OCI-LY7 (cell line): ENCODE measurements around the gene ZNF625. TPM values are rescaled to one million over a fixed set of nuclear protein-coding genes. Genes with fewer than 3 reads are reported as not detected.

ENCODE experiments used
- BruUV-seq: library from RNA; stranded (reverse); fragments of 400-500 nt; replicated peaks from 2 replicates; lab custom pipeline; 2021; lab: Mats Ljungman, UMichigan
- CTCF ChIA-PET: fragments of 300-600 bp; sonication (Branson Sonifier 250); formaldehyde crosslinking; loops from one replicate; lab custom pipeline; 2022; ENCODE audit warnings: antibody characterized with exemption; ENCODE audit not compliant: unreplicated experiment; lab: Charles Lee
- POLR2A ChIA-PET: fragments of 300-600 bp; sonication (Branson Sonifier 250); formaldehyde crosslinking; loops from one replicate; lab custom pipeline; 2022; ENCODE audit warnings: antibody characterized with exemption; lab: Charles Lee
- DNase-seq: peaks from one replicate; pipeline ENCODE4 v3.0.0-alpha.2; 2015; ENCODE audit warnings: low spot score
- H2AFZ ChIP-seq: fragments of 200-600 bp; sonication (generic), shearing (Covaris generic); 2 replicates; pipeline ENCODE4 v1.6.1; 2014; ENCODE audit warnings: mild to moderate bottlenecking, antibody characterized with exemption, low read length, moderate library complexity
- H3K27ac ChIP-seq: fragments of 200-600 bp; sonication (generic); 2 replicates; pipeline ENCODE4 v1.5.1; 2014; ENCODE audit warnings: mixed run types, low read depth, mild to moderate bottlenecking, moderate library complexity, low read length, inconsistent platforms; ENCODE audit not compliant: poor library complexity, severe bottlenecking
- H3K36me3 ChIP-seq: fragments of 200-600 bp; sonication (generic); 2 replicates; pipeline ENCODE4 v1.6.1; 2014; ENCODE audit warnings: mild to moderate bottlenecking, antibody characterized with exemption, low read length, moderate library complexity, mixed read lengths; ENCODE audit not compliant: insufficient read depth
- H3K4me1 ChIP-seq: fragments of 200-600 bp; sonication (generic); 2 replicates; pipeline ENCODE4 v1.5.1; 2014; ENCODE audit warnings: mild to moderate bottlenecking, low read length; ENCODE audit not compliant: insufficient read depth, poor library complexity, severe bottlenecking
- H3K4me2 ChIP-seq: fragments of 200-600 bp; sonication (generic); 2 replicates; pipeline ENCODE4 v1.6.1; 2014; ENCODE audit warnings: mild to moderate bottlenecking, low read length
- H3K4me3 ChIP-seq: fragments of 200-600 bp; sonication (generic); 2 replicates; pipeline ENCODE4 v1.5.1; 2014; ENCODE audit warnings: mild to moderate bottlenecking, low read depth, low read length; ENCODE audit not compliant: poor library complexity, severe bottlenecking
- H3K79me2 ChIP-seq: fragments of 200-600 bp; sonication (generic); 2 replicates; pipeline ENCODE4 v1.6.1; 2016; ENCODE audit warnings: low read depth, mild to moderate bottlenecking, low read length, moderate library complexity, mixed read lengths; ENCODE audit not compliant: insufficient read depth
- H3K9me2 ChIP-seq: fragments of 200-600 bp; sonication (generic); 2 replicates; pipeline ENCODE4 v1.6.1; 2016; ENCODE audit warnings: mild to moderate bottlenecking, low read length, mixed read lengths; ENCODE audit not compliant: insufficient read depth
- H3K9me3 ChIP-seq: fragments of 200-600 bp; sonication (generic); 2 replicates; pipeline ENCODE4 v1.6.1; 2014; ENCODE audit warnings: mild to moderate bottlenecking, mixed run types, low read length, mixed read lengths
- H4K20me1 ChIP-seq: fragments of 200-600 bp; sonication (generic); 2 replicates; pipeline ENCODE4 v1.6.1; 2014; ENCODE audit warnings: mild to moderate bottlenecking, antibody characterized with exemption, low read length, moderate library complexity, mixed read lengths; ENCODE audit not compliant: insufficient read depth
- EZH2phosphoT487 ChIP-seq: fragments of 200-600 bp; sonication (generic); IDR thresholded peaks from 2 replicates; pipeline ENCODE4 v1.6.1; 2018; ENCODE audit warnings: low read depth, borderline replicate concordance, mild to moderate bottlenecking, mixed run types, antibody characterized with exemption, low read length, moderate library complexity, mixed read lengths
- intact Hi-C: fragments of 100-400 bp; cut with micrococcal nuclease; formaldehyde crosslinking; loops from one replicate; pipeline ENCODE4 v1.10.0; 2022; ENCODE audit not compliant: unreplicated experiment
- total RNA-seq, 2 experiments: library from RNA; depleted of rRNA in 1 of 2; stranded (reverse); fragments of >200 nt in 1 of 2; shearing (Covaris generic) in 1 of 2; gene quantifications; 2 replicates each; pipeline ENCODE4 v1.2.3, GENCODE V29; 2014 to 2022
- TF ChIP-seq, protein P1 (sequence below): fragments of 200-600 bp; sonication (generic); conservative IDR thresholded peaks from 2 replicates; pipeline ENCODE4 v1.5.1; 2014; ENCODE audit warnings: mild to moderate bottlenecking, antibody characterized with exemption, low read length, moderate library complexity, mixed read lengths

Gene ZNF625
- total RNA-seq, 2 experiments from 2014 or later = 7.8 to 9.2 TPM

GRCh38 chr19:12140545-12141404 lies 15.8 kb downstream of the ZNF625 start:
- Histone ChIP-seq H3K36me3 (peaks cover 16% of the 10 kb centered on the region), H4K20me1 (no peaks in the 10 kb centered on the region), H3K4me1 (peaks cover 26% of the 10 kb centered on the region), H3K4me3 (peak overlapping the region; percentile 89), H3K79me2 (peaks cover 11% of the 10 kb centered on the region; the same call in 1 of the 2 replicates), H3K27ac (peak overlapping the region; percentile 14), H3K4me2 (peak overlapping the region; percentile 96), H3K9me3 (no peaks in the 10 kb centered on the region), H2AFZ (peak overlapping the region; percentile 68; the same call in 1 of the 2 replicates), H3K9me2 (no peaks in the 10 kb centered on the region)
- POLR2A ChIA-PET = interaction anchor here (0.7 to 1.8 kb wide), 4 partner anchors 73 to 301 kb away, joined by 3 to 9 read pairs (median 4); no protein-coding TSS in a partner anchor
- CTCF ChIA-PET = interaction anchor here (0.6 to 1.7 kb wide), 5 partner anchors 16 to 343 kb away, joined by 3 to 8 read pairs (median 4); partner anchors contain the start of gene ZNF491
- no TSS peak for BruUV-seq
- peak; percentile 87 for DNase-seq
- intact Hi-C loops = loop anchor here (1.0 to 2.0 kb wide), 7 partner anchors 81 to 344 kb away; partner anchors contain the start of gene ZNF700
- no peak for TF ChIP-seq EZH2phosphoT487
- TF ChIP-seq, protein P1, sequence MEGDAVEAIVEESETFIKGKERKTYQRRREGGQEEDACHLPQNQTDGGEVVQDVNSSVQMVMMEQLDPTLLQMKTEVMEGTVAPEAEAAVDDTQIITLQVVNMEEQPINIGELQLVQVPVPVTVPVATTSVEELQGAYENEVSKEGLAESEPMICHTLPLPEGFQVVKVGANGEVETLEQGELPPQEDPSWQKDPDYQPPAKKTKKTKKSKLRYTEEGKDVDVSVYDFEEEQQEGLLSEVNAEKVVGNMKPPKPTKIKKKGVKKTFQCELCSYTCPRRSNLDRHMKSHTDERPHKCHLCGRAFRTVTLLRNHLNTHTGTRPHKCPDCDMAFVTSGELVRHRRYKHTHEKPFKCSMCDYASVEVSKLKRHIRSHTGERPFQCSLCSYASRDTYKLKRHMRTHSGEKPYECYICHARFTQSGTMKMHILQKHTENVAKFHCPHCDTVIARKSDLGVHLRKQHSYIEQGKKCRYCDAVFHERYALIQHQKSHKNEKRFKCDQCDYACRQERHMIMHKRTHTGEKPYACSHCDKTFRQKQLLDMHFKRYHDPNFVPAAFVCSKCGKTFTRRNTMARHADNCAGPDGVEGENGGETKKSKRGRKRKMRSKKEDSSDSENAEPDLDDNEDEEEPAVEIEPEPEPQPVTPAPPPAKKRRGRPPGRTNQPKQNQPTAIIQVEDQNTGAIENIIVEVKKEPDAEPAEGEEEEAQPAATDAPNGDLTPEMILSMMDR = peak; percentile 93

DNA sequence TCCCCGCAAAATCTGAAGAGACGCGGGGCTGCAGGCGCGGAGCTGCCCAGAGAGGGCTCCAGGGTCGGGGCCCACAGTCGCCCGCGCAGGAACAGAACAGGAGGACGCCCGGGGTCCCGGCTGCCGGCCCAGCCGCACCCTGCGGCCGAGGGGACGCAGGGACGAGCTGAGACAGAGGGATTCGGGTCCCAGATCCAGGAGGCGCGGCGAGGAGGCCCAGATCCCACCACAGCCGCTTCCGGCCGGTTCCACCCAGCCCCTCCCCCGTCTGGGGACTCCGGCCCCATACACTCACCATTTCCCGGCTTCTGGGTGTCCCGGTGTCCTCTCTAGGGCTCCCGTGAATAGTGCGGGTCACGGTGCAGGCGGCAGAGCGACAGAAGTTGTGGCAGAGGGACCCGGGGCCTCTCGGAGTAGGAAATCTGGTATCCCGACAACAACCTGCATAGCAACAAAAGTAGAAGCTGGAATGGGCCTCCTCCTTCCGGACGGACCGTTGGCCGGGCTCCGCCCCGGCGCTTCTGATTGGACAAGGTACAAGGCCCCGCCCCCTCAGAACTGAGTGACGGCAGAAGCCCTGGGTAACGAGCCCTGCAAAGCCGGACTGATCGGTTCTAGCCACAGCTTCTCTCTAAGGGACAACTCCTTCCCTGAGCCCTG lies 16.5 kb downstream of the ZNF625 start, which contains the start of gene ZNF20:
ZNF20 (minus strand) TSS at position 466 of the 660 bp plus-strand sequence; CDS start at position 298, 168 bp downstream.
- peaks cover 26% of the 10 kb centered on the region for H3K4me1 ChIP-seq
- H3K4me2 ChIP-seq = peak within 1 kb of the TSS; percentile 96
- intact Hi-C loops = loop anchor here (1.0 to 2.0 kb wide), 4 partner anchors 151 to 343 kb away; partner anchors contain the start of gene ZNF700
- ChIA-PET POLR2A (interaction anchor here (0.8 to 1.8 kb wide), 3 partner anchors 176 to 300 kb away, joined by 3 to 9 read pairs (median 4); no protein-coding TSS in a partner anchor), CTCF (interaction anchor here (0.7 to 1.7 kb wide), 4 partner anchors 17 to 342 kb away, joined by 3 to 8 read pairs (median 6); partner anchors contain the start of gene ZNF491)
- peak; percentile 96 for DNase-seq
- H3K27ac ChIP-seq = peak within 1 kb of the TSS; percentile 39
- peak within 1 kb of the TSS; percentile 89 for H3K4me3 ChIP-seq
- H3K79me2 ChIP-seq = peaks cover 11% of the 10 kb centered on the region; the same call in 1 of the 2 replicates
- H2AFZ ChIP-seq = peak within 1 kb of the TSS; percentile 68
- no peaks in the 10 kb centered on the region for H4K20me1 ChIP-seq
- H3K36me3 ChIP-seq = peaks cover 16% of the 10 kb centered on the region
- no peaks in the 10 kb centered on the region for H3K9me2 ChIP-seq
- TF ChIP-seq, protein P1 = no peak
- no peak for TF ChIP-seq EZH2phosphoT487
- H3K9me3 ChIP-seq = no peaks in the 10 kb centered on the region
- BruUV-seq = no TSS peak
